NCI-H345 (cell line): ENCODE results near the gene BTG2.
A peak's percentile ranks its signal among the peaks of the same experiment; 100 is the strongest.

ENCODE experiments used
- DNase-seq: peaks from one replicate; lab custom pipeline; 2025; lab: John Stamatoyannopoulos, UW

Gene BTG2

GRCh38 chr1:203276916-203277545 is 28.3 kb upstream of the BTG2 start:
- DNase-seq = no peak

GRCh38 chr1:203278082-203278884 is 27.0 kb upstream of the BTG2 start:
- no peak for DNase-seq

- DNase-seq = no peak
Observed at GRCh38 chr1:203278885-203279406, 26.4 kb upstream of the BTG2 start.

- DNase-seq = no peak
Observed at GRCh38 chr1:203280061-203280460, 25.3 kb upstream of the BTG2 start.

- DNase-seq = no peak
Observed at GRCh38 chr1:203281033-203281432, 24.3 kb upstream of the BTG2 start.

GRCh38 chr1:203281851-203282661 is 23.3 kb upstream of the BTG2 start:
- no peak for DNase-seq

GRCh38 chr1:203282720-203283542 is 22.4 kb upstream of the BTG2 start:
- no peak for DNase-seq

GRCh38 chr1:203283597-203283996 is 21.7 kb upstream of the BTG2 start:
- no peak for DNase-seq

- DNase-seq = no peak
Observed at GRCh38 chr1:203284411-203285123, 20.8 kb upstream of the BTG2 start.

GRCh38 chr1:203286161-203286984 is 18.9 kb upstream of the BTG2 start:
- DNase-seq = no peak

- no peak for DNase-seq
Observed at GRCh38 chr1:203287109-203287893, 18.0 kb upstream of the BTG2 start.

- no peak for DNase-seq
Observed at GRCh38 chr1:203287898-203288297, 17.4 kb upstream of the BTG2 start.

GRCh38 chr1:203288400-203288799 is 16.9 kb upstream of the BTG2 start:
- no peak for DNase-seq

- DNase-seq = no peak
Observed at GRCh38 chr1:203289281-203289981, 15.9 kb upstream of the BTG2 start.

- no peak for DNase-seq
Observed at GRCh38 chr1:203289982-203290260, 15.4 kb upstream of the BTG2 start.

GRCh38 chr1:203290261-203291089 is 14.8 kb upstream of the BTG2 start:
- DNase-seq = peak; percentile 93

GRCh38 chr1:203291201-203292096 is 13.9 kb upstream of the BTG2 start:
- DNase-seq = peak; percentile 13
